GM08714 (cell line): ENCODE results near the gene ATP5F1D.

Source experiments
- H3K4me3 ChIP-seq: fragments of 200-500 bp; sonication (Bioruptor generic); 2 replicates; pipeline ENCODE4 v1.5.1; 2014; ENCODE audit warnings: mild to moderate bottlenecking, low read length, inconsistent platforms
- ZNF274 ChIP-seq: IDR thresholded peaks from 2 replicates; pipeline ENCODE4 v1.6.1; 2012; ENCODE audit warnings: mild to moderate bottlenecking, low read depth, low read length

ATP5F1D gene

GRCh38 chr19:1268226-1269064 lies 26.9 kb downstream of the ATP5F1D start:
- no peak for TF ChIP-seq ZNF274
- no peak overlapping the region for H3K4me3 ChIP-seq

GRCh38 chr19:1269065-1269477 lies 27.5 kb downstream of the ATP5F1D start, which contains the start of gene CIRBP:
CIRBP (plus strand) TSS chr19:1269332; CDS start chr19:1270934, 1,602 bp downstream.
- TF ChIP-seq ZNF274 = no peak
- H3K4me3 ChIP-seq = peak within 1 kb of the TSS; percentile 81

- TF ChIP-seq ZNF274 = no peak
Measured at GRCh38 chr19:1269478-1270212, 28.1 kb downstream of the ATP5F1D start.

GRCh38 chr19:1270213-1270853 lies 28.8 kb downstream of the ATP5F1D start:
- no peak for TF ChIP-seq ZNF274
- peak overlapping the region; percentile 81 for H3K4me3 ChIP-seq

More at GRCh38 chr19:1269478-1270212, 28.1 kb downstream of the ATP5F1D start:
- peak overlapping the region; percentile 81 for H3K4me3 ChIP-seq

- no peak for TF ChIP-seq ZNF274
- H3K4me3 ChIP-seq = peak overlapping the region; percentile 81
Measured at GRCh38 chr19:1270854-1271527, 29.4 kb downstream of the ATP5F1D start.

GRCh38 chr19:1271528-1272422 lies 30.2 kb downstream of the ATP5F1D start:
- H3K4me3 ChIP-seq = no peak overlapping the region
- TF ChIP-seq ZNF274 = no peak

GRCh38 chr19:1272423-1273262 lies 31.1 kb downstream of the ATP5F1D start:
- no peak overlapping the region for H3K4me3 ChIP-seq
- no peak for TF ChIP-seq ZNF274

GRCh38 chr19:1273263-1274041 lies 31.9 kb downstream of the ATP5F1D start:
- TF ChIP-seq ZNF274 = no peak
- H3K4me3 ChIP-seq = no peak overlapping the region

- no peak for TF ChIP-seq ZNF274
- H3K4me3 ChIP-seq = peak overlapping the region; percentile 65; the same call in 1 of the 2 replicates
Measured at GRCh38 chr19:1274081-1274851, 32.7 kb downstream of the ATP5F1D start.

GRCh38 chr19:1274852-1275259 lies 33.3 kb downstream of the ATP5F1D start:
- TF ChIP-seq ZNF274 = no peak
- peak overlapping the region; percentile 65; the same call in 1 of the 2 replicates for H3K4me3 ChIP-seq
